ENCODE data around the gene KDM1B.

DNA sequence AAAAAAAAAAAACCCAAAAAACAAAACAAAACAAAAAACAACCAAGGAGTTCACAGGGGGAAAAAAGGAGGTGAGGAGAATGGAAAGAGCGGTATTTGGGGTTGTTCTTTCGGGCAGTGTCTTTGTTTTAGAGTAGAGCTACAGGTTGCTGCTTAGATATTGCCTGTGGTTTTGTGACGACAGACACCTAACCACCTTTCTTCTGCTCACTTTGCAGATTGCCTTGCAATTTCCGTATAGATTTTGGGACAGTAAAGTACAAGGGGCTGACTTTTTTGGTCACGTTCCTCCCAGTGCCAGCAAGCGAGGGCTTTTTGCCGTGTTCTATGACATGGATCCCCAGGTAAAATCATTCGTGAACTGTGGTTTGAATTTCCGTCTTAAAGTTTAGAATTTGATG is 58.2 kb downstream of the KDM1B start:
- no peak for TF ChIP-seq POLR2A (IDR thresholded peaks at IDR 0.05)
- TF ChIP-seq, protein P1, sequence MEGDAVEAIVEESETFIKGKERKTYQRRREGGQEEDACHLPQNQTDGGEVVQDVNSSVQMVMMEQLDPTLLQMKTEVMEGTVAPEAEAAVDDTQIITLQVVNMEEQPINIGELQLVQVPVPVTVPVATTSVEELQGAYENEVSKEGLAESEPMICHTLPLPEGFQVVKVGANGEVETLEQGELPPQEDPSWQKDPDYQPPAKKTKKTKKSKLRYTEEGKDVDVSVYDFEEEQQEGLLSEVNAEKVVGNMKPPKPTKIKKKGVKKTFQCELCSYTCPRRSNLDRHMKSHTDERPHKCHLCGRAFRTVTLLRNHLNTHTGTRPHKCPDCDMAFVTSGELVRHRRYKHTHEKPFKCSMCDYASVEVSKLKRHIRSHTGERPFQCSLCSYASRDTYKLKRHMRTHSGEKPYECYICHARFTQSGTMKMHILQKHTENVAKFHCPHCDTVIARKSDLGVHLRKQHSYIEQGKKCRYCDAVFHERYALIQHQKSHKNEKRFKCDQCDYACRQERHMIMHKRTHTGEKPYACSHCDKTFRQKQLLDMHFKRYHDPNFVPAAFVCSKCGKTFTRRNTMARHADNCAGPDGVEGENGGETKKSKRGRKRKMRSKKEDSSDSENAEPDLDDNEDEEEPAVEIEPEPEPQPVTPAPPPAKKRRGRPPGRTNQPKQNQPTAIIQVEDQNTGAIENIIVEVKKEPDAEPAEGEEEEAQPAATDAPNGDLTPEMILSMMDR (IDR thresholded peaks at IDR 0.05) = no peak
- TF ChIP-seq EP300 (IDR thresholded peaks at IDR 0.05) = no peak

Measured in ovary (tissue), 3 donors.